DOHH2 (cell line): ENCODE measurements around the gene ABCD1.

Experiments
- H3F3A ChIP-seq: fragments of 200-600 bp; sonication (generic), shearing (Covaris generic); 2 replicates; pipeline ENCODE4 v1.6.0; 2016; ENCODE audit warnings: antibody characterized with exemption, mild to moderate bottlenecking; ENCODE audit not compliant: control insufficient read depth, insufficient read depth
- H3K27ac ChIP-seq: fragments of 200-600 bp; sonication (generic); 2 replicates; pipeline ENCODE4 v1.5.1; 2014; ENCODE audit warnings: low read depth, mild to moderate bottlenecking, low read length, moderate library complexity
- H3K27me3 ChIP-seq: fragments of 200-600 bp; sonication (generic); 2 replicates; pipeline ENCODE4 v1.6.1; 2014; ENCODE audit warnings: mild to moderate bottlenecking, low read length, mixed read lengths; ENCODE audit not compliant: control insufficient read depth
- H3K36me3 ChIP-seq: fragments of 200-600 bp; sonication (generic); 2 replicates; pipeline ENCODE4 v1.6.1; 2014; ENCODE audit warnings: mild to moderate bottlenecking, low read length, moderate library complexity, mixed read lengths; ENCODE audit not compliant: control insufficient read depth
- H3K4me1 ChIP-seq: fragments of 200-600 bp; sonication (generic); 2 replicates; pipeline ENCODE4 v1.6.1; 2014; ENCODE audit warnings: mild to moderate bottlenecking, low read length, mixed read lengths; ENCODE audit not compliant: control insufficient read depth
- H3K4me2 ChIP-seq: fragments of 200-600 bp; sonication (generic); 2 replicates; pipeline ENCODE4 v1.6.0; 2014; ENCODE audit warnings: mild to moderate bottlenecking, low read length, moderate library complexity
- H3K4me3 ChIP-seq: fragments of 200-600 bp; sonication (generic); 2 replicates; pipeline ENCODE4 v1.5.1; 2014; ENCODE audit warnings: mild to moderate bottlenecking, low read length, mixed read lengths
- H3K79me2 ChIP-seq: fragments of 200-600 bp; sonication (generic); 2 replicates; pipeline ENCODE4 v1.6.1; 2014; ENCODE audit warnings: mild to moderate bottlenecking, low read length, mixed read lengths; ENCODE audit not compliant: control insufficient read depth
- H3K9me2 ChIP-seq: fragments of 200-600 bp; sonication (generic); replicated peaks from 2 replicates; pipeline ENCODE4 v1.6.1; 2014; ENCODE audit warnings: mild to moderate bottlenecking, low read length, mixed read lengths; ENCODE audit not compliant: control insufficient read depth
- H3K9me3 ChIP-seq: fragments of 200-600 bp; sonication (generic); 2 replicates; pipeline ENCODE4 v1.6.1; 2014; ENCODE audit warnings: antibody characterized with exemption, low read length, mixed read lengths; ENCODE audit not compliant: control insufficient read depth, insufficient read depth
- H4K20me1 ChIP-seq: fragments of 200-600 bp; sonication (generic); 2 replicates; pipeline ENCODE4 v1.6.0; 2014; ENCODE audit warnings: low read depth, mild to moderate bottlenecking, antibody characterized with exemption, low read length, moderate library complexity; ENCODE audit not compliant: control insufficient read depth, insufficient read depth
- EZH2phosphoT487 ChIP-seq: fragments of 200-600 bp; sonication (generic); IDR thresholded peaks from 2 replicates; pipeline ENCODE4 v1.6.1; 2017; ENCODE audit warnings: borderline replicate concordance, mild to moderate bottlenecking, antibody characterized with exemption, low read length, moderate library complexity, mixed read lengths
- TF ChIP-seq, protein P1 (sequence below): fragments of 200-600 bp; sonication (generic); IDR thresholded peaks from one replicate; pipeline ENCODE4 v1.5.1; 2014; ENCODE audit warnings: antibody characterized with exemption, mild to moderate bottlenecking, low read depth, low read length; ENCODE audit not compliant: poor library complexity, severe bottlenecking

ABCD1 gene

DNA sequence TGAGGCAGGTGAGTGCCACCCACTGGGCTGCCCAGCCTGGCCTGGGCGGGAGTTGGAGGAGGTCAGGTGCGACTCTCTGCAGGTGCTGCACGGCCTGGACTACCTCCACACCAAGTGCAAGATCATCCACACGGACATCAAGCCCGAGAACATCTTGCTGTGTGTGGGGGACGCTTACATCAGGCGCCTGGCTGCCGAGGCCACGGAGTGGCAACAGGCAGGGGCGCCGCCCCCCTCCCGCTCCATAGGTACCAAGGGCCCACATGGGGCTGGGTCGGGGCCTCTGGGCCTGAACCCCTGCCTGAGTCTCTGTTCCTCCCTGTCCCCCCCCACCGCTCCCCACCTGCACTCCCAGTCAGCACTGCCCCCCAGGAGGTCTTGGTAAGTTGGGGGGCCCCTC lies 58.2 kb downstream of the ABCD1 start:
- Histone ChIP-seq H3K4me1 (no peaks in the 10 kb centered on the region), H3F3A (no peaks in the 10 kb centered on the region), H3K4me3 (no peak overlapping the region), H3K4me2 (no peak overlapping the region), H3K36me3 (no peaks in the 10 kb centered on the region), H3K9me3 (no peaks in the 10 kb centered on the region), H3K9me2 (no peaks in the 10 kb centered on the region), H3K79me2 (no peaks in the 10 kb centered on the region), H3K27me3 (no peaks in the 10 kb centered on the region), H3K27ac (no peak overlapping the region), H4K20me1 (no peaks in the 10 kb centered on the region)
- TF ChIP-seq, protein P1, sequence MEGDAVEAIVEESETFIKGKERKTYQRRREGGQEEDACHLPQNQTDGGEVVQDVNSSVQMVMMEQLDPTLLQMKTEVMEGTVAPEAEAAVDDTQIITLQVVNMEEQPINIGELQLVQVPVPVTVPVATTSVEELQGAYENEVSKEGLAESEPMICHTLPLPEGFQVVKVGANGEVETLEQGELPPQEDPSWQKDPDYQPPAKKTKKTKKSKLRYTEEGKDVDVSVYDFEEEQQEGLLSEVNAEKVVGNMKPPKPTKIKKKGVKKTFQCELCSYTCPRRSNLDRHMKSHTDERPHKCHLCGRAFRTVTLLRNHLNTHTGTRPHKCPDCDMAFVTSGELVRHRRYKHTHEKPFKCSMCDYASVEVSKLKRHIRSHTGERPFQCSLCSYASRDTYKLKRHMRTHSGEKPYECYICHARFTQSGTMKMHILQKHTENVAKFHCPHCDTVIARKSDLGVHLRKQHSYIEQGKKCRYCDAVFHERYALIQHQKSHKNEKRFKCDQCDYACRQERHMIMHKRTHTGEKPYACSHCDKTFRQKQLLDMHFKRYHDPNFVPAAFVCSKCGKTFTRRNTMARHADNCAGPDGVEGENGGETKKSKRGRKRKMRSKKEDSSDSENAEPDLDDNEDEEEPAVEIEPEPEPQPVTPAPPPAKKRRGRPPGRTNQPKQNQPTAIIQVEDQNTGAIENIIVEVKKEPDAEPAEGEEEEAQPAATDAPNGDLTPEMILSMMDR: no peak
- no peak for TF ChIP-seq EZH2phosphoT487

DNA sequence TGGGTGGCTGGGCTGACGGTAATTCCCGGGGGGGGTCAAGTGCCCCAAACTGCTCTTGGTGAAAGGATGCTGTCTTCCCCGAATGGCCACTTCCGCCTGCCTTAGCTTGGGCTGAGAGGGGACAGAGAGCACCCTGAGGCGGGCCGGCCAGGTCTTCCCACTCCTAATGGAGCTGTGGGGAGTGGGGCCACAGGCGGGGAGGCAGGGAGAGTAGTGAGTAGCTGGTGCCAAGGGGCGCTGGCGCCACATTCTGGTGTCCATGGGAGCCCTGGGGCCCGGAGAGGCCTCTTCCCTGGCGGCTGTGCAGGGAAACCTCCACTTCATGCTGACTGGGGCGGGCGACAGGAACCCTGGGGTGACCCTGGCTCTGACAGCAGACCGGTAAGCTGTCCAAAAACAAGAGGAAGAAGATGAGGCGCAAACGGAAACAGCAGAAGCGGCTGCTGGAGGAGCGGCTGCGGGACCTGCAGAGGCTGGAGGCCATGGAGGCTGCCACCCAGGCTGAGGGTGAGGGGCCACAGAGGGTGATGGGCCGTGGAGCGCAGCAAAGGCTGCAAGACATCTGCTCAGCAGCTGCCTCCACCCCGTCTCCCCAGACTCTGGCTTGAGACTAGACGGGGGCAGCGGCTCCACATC lies 58.8 kb downstream of the ABCD1 start:
- Histone ChIP-seq H3K9me3 (no peaks in the 10 kb centered on the region), H3K4me1 (no peaks in the 10 kb centered on the region), H3F3A (no peaks in the 10 kb centered on the region), H3K27me3 (no peaks in the 10 kb centered on the region), H3K27ac (no peak overlapping the region), H3K36me3 (no peaks in the 10 kb centered on the region), H4K20me1 (no peaks in the 10 kb centered on the region), H3K9me2 (no peaks in the 10 kb centered on the region), H3K4me2 (no peak overlapping the region), H3K4me3 (no peak overlapping the region), H3K79me2 (no peaks in the 10 kb centered on the region)
- no peak for TF ChIP-seq EZH2phosphoT487
- TF ChIP-seq, protein P1: no peak

DNA sequence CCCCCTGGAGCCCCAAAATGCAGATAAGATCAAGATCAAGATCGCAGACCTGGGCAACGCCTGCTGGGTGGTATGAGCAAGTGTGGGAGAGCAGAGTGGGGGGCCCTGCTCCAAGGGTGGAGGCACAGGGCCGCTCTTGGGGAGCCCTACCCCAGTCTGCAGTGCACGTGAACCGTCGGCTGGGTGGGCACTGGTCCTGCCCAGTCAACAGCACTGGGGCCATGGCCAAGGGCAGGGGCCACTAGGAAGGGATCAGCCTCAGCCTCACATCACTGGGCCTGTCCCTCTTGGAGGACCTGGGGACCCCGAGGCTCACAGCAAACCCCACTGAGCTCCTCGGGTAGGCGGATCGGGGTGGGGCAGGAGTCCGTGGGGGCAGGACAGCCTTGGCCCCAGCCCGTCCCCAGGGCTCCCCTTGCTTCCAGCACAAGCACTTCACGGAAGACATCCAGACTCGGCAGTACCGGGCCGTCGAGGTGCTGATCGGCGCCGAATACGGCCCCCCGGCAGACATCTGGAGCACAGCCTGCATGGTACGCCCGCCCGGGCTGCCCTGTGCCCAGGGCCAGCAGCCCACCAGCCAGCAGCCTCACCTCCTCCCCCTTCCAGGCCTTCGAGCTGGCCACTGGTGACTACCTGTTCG lies 59.8 kb downstream of the ABCD1 start:
- Histone ChIP-seq H3K27me3 (no peaks in the 10 kb centered on the region), H3K36me3 (no peaks in the 10 kb centered on the region; the same call in 1 of the 2 replicates)

More for the DNA sequence above, 59.8 kb downstream of the ABCD1 start:
- no peaks in the 10 kb centered on the region for H3F3A ChIP-seq
- TF ChIP-seq, protein P1: no peak
- no peak for TF ChIP-seq EZH2phosphoT487
- no peak overlapping the region for H3K4me3 ChIP-seq
- no peak overlapping the region for H3K4me2 ChIP-seq
- H3K4me1 ChIP-seq: no peaks in the 10 kb centered on the region
- H3K79me2 ChIP-seq: no peaks in the 10 kb centered on the region
- no peak overlapping the region for H3K27ac ChIP-seq
- no peaks in the 10 kb centered on the region for H3K9me3 ChIP-seq
- no peaks in the 10 kb centered on the region for H4K20me1 ChIP-seq
- no peaks in the 10 kb centered on the region for H3K9me2 ChIP-seq
